Measurements from ENCODE around the gene AURKB. TPM values are rescaled to one million over a fixed set of nuclear protein-coding genes. Genes with fewer than 3 reads are reported as not detected.
"Not testable (repeated sequence)": the region's sequence is repeated elsewhere in the genome, so short reads cannot be mapped to it uniquely, and the experiment has no call there.

The AURKB gene
- 1 to 10 TPM in 2 of 4 donors, under 1 TPM in 1, not detected in 1; 0.79 to 3.0 (median 2.0) TPM for total RNA-seq

DNA sequence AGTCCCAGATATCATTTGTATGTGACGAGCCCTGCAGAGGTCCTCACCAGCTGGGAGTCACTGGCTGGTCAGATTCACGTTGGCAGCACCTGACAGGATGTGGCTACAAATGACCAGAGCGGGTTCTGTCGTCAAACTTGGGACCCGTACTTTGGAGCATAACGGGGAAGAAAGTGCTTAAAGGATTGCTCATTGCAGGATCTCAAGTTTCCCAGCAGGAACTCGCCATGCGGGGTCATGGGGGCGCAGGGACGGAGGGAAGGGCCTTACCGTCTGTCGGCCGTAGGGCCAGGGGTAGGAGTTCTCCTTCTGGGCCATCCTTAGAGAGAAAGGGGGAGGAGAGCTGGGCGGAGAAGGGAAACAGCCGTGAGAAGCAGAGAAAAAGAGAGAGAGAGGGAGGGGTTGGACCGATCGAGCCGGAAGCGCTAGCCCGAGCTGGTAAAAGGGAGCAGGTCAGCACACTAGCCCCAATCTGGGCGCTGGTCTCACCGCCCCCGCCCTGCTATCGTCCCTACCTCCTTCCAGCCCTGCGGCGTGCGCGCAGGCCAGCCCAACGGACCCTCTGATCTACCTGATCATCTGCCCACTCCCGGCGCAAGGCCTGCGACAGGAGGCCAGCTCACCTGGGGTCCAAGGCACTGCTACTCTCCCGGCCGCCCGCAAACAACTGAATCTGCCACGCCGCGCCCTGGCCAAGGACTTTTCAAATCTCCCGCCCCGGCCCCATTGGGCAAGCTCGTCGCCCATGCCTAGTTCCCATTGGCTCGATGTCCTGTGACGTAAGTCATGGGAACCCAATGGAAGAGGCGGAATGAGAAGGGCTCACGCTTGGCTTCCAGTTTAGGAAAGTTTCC, at the start of gene AURKB:
AURKB (minus strand) TSS at position 669 of the 854 bp plus-strand sequence; CDS start at position 318, 351 bp downstream.
- TF ChIP-seq, protein P1, sequence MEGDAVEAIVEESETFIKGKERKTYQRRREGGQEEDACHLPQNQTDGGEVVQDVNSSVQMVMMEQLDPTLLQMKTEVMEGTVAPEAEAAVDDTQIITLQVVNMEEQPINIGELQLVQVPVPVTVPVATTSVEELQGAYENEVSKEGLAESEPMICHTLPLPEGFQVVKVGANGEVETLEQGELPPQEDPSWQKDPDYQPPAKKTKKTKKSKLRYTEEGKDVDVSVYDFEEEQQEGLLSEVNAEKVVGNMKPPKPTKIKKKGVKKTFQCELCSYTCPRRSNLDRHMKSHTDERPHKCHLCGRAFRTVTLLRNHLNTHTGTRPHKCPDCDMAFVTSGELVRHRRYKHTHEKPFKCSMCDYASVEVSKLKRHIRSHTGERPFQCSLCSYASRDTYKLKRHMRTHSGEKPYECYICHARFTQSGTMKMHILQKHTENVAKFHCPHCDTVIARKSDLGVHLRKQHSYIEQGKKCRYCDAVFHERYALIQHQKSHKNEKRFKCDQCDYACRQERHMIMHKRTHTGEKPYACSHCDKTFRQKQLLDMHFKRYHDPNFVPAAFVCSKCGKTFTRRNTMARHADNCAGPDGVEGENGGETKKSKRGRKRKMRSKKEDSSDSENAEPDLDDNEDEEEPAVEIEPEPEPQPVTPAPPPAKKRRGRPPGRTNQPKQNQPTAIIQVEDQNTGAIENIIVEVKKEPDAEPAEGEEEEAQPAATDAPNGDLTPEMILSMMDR (IDR thresholded peaks at IDR 0.05) = no peak
- peak; percentile 94 for ATAC-seq (ENCODE audit: low FRiP score)
- DNase-seq (ENCODE audit: low spot score) = peak; percentile 98

- no peak for DNase-seq (ENCODE audit: low spot score)
- TF ChIP-seq, protein P1 (IDR thresholded peaks at IDR 0.05) = no peak
- no peak for ATAC-seq (ENCODE audit: low FRiP score)
These were observed 47.4 kb upstream of the AURKB start for GRCh38 chr17:8257801-8258200.

DNA sequence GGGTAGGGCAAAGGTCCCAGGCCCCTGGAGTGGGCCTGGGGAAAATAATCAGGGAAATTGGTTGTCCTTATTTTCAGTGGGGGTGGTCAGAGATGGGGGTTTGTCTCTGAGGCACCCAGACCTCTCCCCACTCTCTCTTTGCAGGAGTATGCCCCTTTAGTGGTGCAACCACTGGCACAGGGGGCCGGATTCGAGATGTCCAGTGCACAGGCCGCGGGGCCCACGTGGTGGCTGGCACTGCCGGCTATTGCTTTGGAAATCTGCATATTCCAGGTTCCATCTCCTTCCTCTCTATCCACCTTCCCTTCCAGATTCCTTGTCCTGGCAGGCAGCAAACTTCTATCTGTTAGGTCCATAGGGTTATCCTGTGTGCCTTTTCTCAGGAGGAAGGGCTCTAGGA, 46.3 kb upstream of the AURKB start:
- ATAC-seq (ENCODE audit: low FRiP score) (no peak), DNase-seq (ENCODE audit: low spot score) (no peak)
- TF ChIP-seq, protein P1 (IDR thresholded peaks at IDR 0.05) = no peak

DNA sequence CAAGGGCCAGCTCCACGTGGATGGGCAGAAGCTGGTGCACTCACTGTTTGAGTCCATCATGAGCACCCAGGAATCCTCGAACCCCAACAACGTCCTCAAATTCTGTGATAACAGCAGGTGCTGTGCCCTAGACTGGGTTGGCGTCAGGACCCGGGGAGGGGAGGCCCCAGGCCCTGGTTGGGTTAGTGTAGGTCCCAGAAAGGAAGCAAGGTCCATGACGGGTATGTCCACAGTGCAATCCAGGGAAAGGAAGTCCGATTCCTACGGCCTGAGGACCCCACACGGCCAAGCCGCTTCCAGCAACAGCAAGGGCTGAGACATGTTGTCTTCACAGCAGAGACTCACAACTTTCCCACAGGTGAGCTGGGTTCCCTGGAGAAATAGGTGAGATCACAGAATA, 45.9 kb upstream of the AURKB start:
- DNase-seq (ENCODE audit: low spot score) = no peak
- ATAC-seq (ENCODE audit: low FRiP score) = no peak
- TF ChIP-seq, protein P1 (IDR thresholded peaks at IDR 0.05) = no peak

DNA sequence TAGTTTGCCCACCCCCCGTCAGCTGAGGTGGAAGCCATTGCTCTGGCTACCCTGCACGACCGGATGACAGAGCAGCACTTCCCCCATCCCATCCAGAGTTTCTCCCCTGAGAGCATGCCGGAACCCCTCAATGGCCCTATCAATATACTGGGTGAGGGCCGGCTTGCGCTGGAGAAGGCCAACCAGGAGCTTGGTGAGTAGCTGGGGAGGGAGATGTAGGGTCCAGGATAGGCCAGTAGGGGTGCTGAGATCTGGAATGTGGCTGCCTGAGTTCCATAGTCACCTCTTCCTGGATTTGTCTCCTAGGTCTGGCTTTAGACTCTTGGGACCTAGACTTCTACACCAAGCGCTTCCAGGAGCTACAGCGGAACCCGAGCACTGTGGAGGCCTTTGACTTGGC, 45.1 kb upstream of the AURKB start:
- ATAC-seq (ENCODE audit: low FRiP score) (no peak), DNase-seq (ENCODE audit: low spot score) (no peak)
- TF ChIP-seq, protein P1 (IDR thresholded peaks at IDR 0.05) = no peak

DNA sequence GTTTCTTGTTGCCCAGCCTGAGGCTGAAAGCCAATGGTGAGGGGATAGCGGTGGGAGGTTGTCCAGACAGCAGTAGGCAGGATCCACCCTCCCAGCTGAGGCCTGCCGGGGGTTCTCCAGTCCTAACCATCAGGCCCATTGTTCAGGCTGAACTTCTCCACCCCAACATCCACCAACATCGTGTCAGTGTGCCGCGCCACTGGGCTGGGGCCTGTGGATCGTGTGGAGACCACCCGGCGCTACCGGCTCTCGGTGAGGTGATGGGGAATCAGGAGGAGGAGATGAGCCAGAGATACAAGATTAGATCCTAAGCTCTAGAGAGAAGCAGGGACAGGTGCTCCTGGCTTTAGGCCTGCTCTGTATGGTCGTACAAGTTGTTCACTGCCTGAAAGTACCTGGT, 44.5 kb upstream of the AURKB start:
- no peak for DNase-seq (ENCODE audit: low spot score)
- ATAC-seq (ENCODE audit: low FRiP score) = no peak
- TF ChIP-seq, protein P1 (IDR thresholded peaks at IDR 0.05) = no peak

GRCh38 chr17:8253801-8254200, 43.4 kb upstream of the AURKB start:
- TF ChIP-seq, protein P1 (IDR thresholded peaks at IDR 0.05) = no peak
- DNase-seq (ENCODE audit: low spot score) = no peak
- ATAC-seq (ENCODE audit: low FRiP score) = no peak

GRCh38 chr17:8251411-8251810, 41.0 kb upstream of the AURKB start:
- DNase-seq (ENCODE audit: low spot score); ATAC-seq (ENCODE audit: low FRiP score): not testable (repeated sequence)
